HepG2 (cell line): ENCODE results near the gene UBTD1. TPM values are rescaled to one million over a fixed set of nuclear protein-coding genes. Genes with fewer than 3 reads are reported as not detected.
A peak's percentile ranks its signal among the peaks of the same experiment; 100 is the strongest.

Experiments used
- ATAC-seq: fragments of 200-7000 bp; cut with Tn5 transposase; 3 replicates; pipeline ENCODE4 v1.9.1; 2020; ENCODE audit warnings: mild to moderate bottlenecking, moderate library complexity
- BruUV-seq: library from RNA; stranded (reverse); fragments of 400-500 nt; replicated peaks from 2 replicates; lab custom pipeline; 2021; lab: Mats Ljungman, UMichigan
- CTCF ChIA-PET: fragments of 300-600 bp; formaldehyde crosslinking; extraction: SDS; loops from one replicate; lab custom pipeline; 2021; ENCODE audit warnings: low total read pairs, inconsistent platforms, low intra/inter-chr PET ratio; lab: Yijun Ruan, JAX
- POLR2A ChIA-PET: fragments of 350-600 bp; sonication (Branson Sonifier 250); formaldehyde crosslinking; loops from one replicate; lab custom pipeline; 2020; ENCODE audit warnings: antibody characterized with exemption, inconsistent platforms; lab: Yijun Ruan, JAX
- DNase-seq: peaks from one replicate; pipeline ENCODE4 v3.0.0-alpha.2; 2015; ENCODE audit warnings: low spot score
- FAIRE-seq: peaks from 3 replicates; lab custom pipeline; 2011; peaks lifted over from hg19 to GRCh38; lab: Jason Lieb, UNC
- H2AFZ ChIP-seq: one replicate; pipeline ENCODE4 v1.6.1; 2011; ENCODE audit warnings: low read length, inconsistent platforms
- H3K27ac ChIP-seq: fragments of 300-600 bp; 3 replicates; pipeline ENCODE4 v1.8.0; 2011; ENCODE audit warnings: mixed run types, mild to moderate bottlenecking, mixed read lengths, low read length, inconsistent platforms; ENCODE audit not compliant: insufficient read depth; ENCODE audit errors: extremely low read length
- H3K27me3 ChIP-seq, 2 experiments: fragments of 200-600 bp in 1 of 2; 2 replicates in 1 of 2; 3 replicates in 1 of 2; pipeline versions ENCODE4 v1.6.0 to v1.8.0; 2011; ENCODE audit warnings: low read length in 2 of 2, mild to moderate bottlenecking in 2 of 2, moderate library complexity in 2 of 2, inconsistent platforms in 1 of 2; ENCODE audit not compliant: insufficient read depth in 2 of 2, control insufficient read depth in 1 of 2
- H3K36me3 ChIP-seq, 2 experiments: fragments of 200-600 bp in 1 of 2; replicated peaks in 1 of 2; 2 replicates in 1 of 2; 3 replicates in 1 of 2; pipeline versions ENCODE4 v1.5.1 to v1.8.0; 2011; ENCODE audit warnings: low read length in 2 of 2, inconsistent platforms in 1 of 2; ENCODE audit not compliant: insufficient read depth in 2 of 2, control insufficient read depth in 1 of 2
- H3K4me1 ChIP-seq: 2 replicates; pipeline ENCODE4 v1.5.1; 2012; ENCODE audit warnings: low read length, inconsistent platforms; ENCODE audit not compliant: insufficient read depth
- H3K4me2 ChIP-seq: 2 replicates; pipeline ENCODE4 v1.6.0; 2011; ENCODE audit warnings: low read depth, low read length, inconsistent platforms
- H3K4me3 ChIP-seq, 3 experiments: fragments of 200-600 bp in 1 of 3; sonication (generic), shearing (Covaris generic) in 1 of 3; replicated peaks in 1 of 3; 2 replicates each; pipeline ENCODE4 v1.5.1; 2011 to 2016; ENCODE audit warnings: low read length in 3 of 3, inconsistent platforms in 2 of 3, low read depth in 2 of 3, mild to moderate bottlenecking in 2 of 3, control low read depth in 1 of 3, mixed read lengths in 1 of 3; ENCODE audit not compliant: insufficient read depth in 1 of 3
- H3K79me2 ChIP-seq: one replicate; pipeline ENCODE4 v1.6.1; 2011; ENCODE audit warnings: low read length, inconsistent platforms; ENCODE audit not compliant: insufficient read depth
- H3K9ac ChIP-seq: 2 replicates; pipeline ENCODE4 v1.6.0; 2011; ENCODE audit warnings: mild to moderate bottlenecking, low read depth, low read length, inconsistent platforms; ENCODE audit not compliant: insufficient read depth
- H3K9me3 ChIP-seq: 2 replicates; pipeline ENCODE4 v1.5.1; 2012; ENCODE audit warnings: mild to moderate bottlenecking, low read length
- H4K20me1 ChIP-seq: 2 replicates; pipeline ENCODE4 v1.6.0; 2011; ENCODE audit warnings: inconsistent platforms, mild to moderate bottlenecking, low read length, moderate library complexity; ENCODE audit not compliant: insufficient read depth
- ADNP ChIP-seq: sonication (generic); formaldehyde crosslinking; IDR thresholded peaks from 2 replicates; pipeline ENCODE4 v1.4.0; 2020; ENCODE audit warnings: missing genetic modification reagents
- GPN1 ChIP-seq: sonication (generic); formaldehyde crosslinking; IDR thresholded peaks from 2 replicates; pipeline ENCODE4 v1.5.1; 2020; ENCODE audit warnings: missing genetic modification reagents, borderline replicate concordance
- KAT7 ChIP-seq: IDR thresholded peaks from 2 replicates; pipeline ENCODE4 v1.6.1; 2018; ENCODE audit warnings: borderline replicate concordance, missing compliant biosample characterization
- MIER3 ChIP-seq: IDR thresholded peaks from 2 replicates; pipeline ENCODE4 v1.6.1; 2016; ENCODE audit warnings: missing compliant biosample characterization, borderline replicate concordance
- NBN ChIP-seq: fragments of 450-650 bp; conservative IDR thresholded peaks from 2 replicates; pipeline ENCODE4 v1.6.1; 2017
- RAD21 ChIP-seq: fragments of 450-650 bp; formaldehyde crosslinking; IDR thresholded peaks from 2 replicates; pipeline ENCODE4 v1.5.0; 2020; ENCODE audit warnings: mild to moderate bottlenecking
- RBAK ChIP-seq: sonication (generic); formaldehyde crosslinking; IDR thresholded peaks from 2 replicates; pipeline ENCODE4 v1.5.1; 2020; ENCODE audit warnings: mild to moderate bottlenecking, missing genetic modification reagents
- SNAI1 ChIP-seq: sonication (generic); formaldehyde crosslinking; IDR thresholded peaks from 2 replicates; pipeline ENCODE4 v1.5.0; 2020; ENCODE audit warnings: mild to moderate bottlenecking, missing genetic modification reagents, borderline replicate concordance
- SRF ChIP-seq: IDR thresholded peaks from 2 replicates; pipeline ENCODE4 v1.6.1; 2011; ENCODE audit warnings: mild to moderate bottlenecking, low read depth, low read length, moderate library complexity
- YEATS2 ChIP-seq: sonication (generic); formaldehyde crosslinking; IDR thresholded peaks from 2 replicates; pipeline ENCODE4 v1.4.0; 2020; ENCODE audit warnings: missing genetic modification reagents, borderline replicate concordance
- ZNF251 ChIP-seq: sonication (generic); formaldehyde crosslinking; IDR thresholded peaks from 2 replicates; pipeline ENCODE4 v1.9.0; 2021; ENCODE audit warnings: mild to moderate bottlenecking, missing genetic modification reagents
- ZNF282 ChIP-seq: fragments of 450-650 bp; IDR thresholded peaks from 2 replicates; pipeline ENCODE4 v1.6.1; 2018; ENCODE audit not compliant: partially characterized antibody
- ZNF775 ChIP-seq: sonication (generic); formaldehyde crosslinking; IDR thresholded peaks from 2 replicates; pipeline ENCODE4 v1.4.0; 2020; ENCODE audit warnings: missing genetic modification reagents, mild to moderate bottlenecking, moderate library complexity, borderline replicate concordance
- WGBS: methylation state at CpG from one replicate; pipeline ENCODE4 v1.1.6; 2017; ENCODE audit warnings: low lambda C conversion rate; 5-methylcytosine and 5-hydroxymethylcytosine counted together
- in situ Hi-C: cut with HindIII; loops from 2 replicates; pipeline ENCODE4 v1.10.0; 2017; ENCODE audit warnings: low pct_unique_long_range_greater_than_20kb; ENCODE audit not compliant: extremely low pct_ligation_motif_present
- intact Hi-C: fragments of 100-400 bp; cut with micrococcal nuclease; formaldehyde crosslinking; loops from one replicate; pipeline ENCODE4 v1.10.0; 2022; ENCODE audit not compliant: unreplicated experiment
- polyA plus RNA-seq, 8 experiments: library from polyadenylated mRNA; depleted of rRNA in 3 of 8; stranded (reverse) in 7 of 8; unstranded in 1 of 8; fragments of >200 nt; fragmentation: Illumina TruSeq in 4 of 8; extraction: Trizol in 4 of 8; gene quantifications; 2 replicates each; pipeline versions ENCODE4 v1.2.1 to v1.2.3, GENCODE V29; 2011 to 2016; ENCODE audit warnings: low read depth in 4 of 8, missing spikeins in 1 of 8, mixed read lengths in 1 of 8; ENCODE audit not compliant: insufficient read depth in 1 of 8
- total RNA-seq, 5 experiments: library from RNA; depleted of rRNA; stranded (reverse); fragments of >200 nt; fragmentation: Illumina TruSeq; extraction: Trizol; gene quantifications; 2 replicates each; pipeline ENCODE4 v1.2.3, GENCODE V29; 2016; ENCODE audit warnings: low read depth in 1 of 5
- TF ChIP-seq, protein P1 (sequence below): sonication (generic); formaldehyde crosslinking; IDR thresholded peaks from 2 replicates; pipeline ENCODE4 v1.9.0; 2022; ENCODE audit warnings: low read depth, missing genetic modification reagents
- TF ChIP-seq, protein P2 (sequence below): sonication (generic); formaldehyde crosslinking; IDR thresholded peaks from 2 replicates; pipeline ENCODE4 v1.9.0; 2022; ENCODE audit warnings: missing genetic modification reagents, mild to moderate bottlenecking, borderline replicate concordance
- TF ChIP-seq, protein P3 (sequence below): sonication (generic); IDR thresholded peaks from 2 replicates; pipeline ENCODE4 v1.6.1; 2016; ENCODE audit warnings: low read depth, borderline replicate concordance
- TF ChIP-seq, protein P4 (sequence below): sonication (generic); formaldehyde crosslinking; IDR thresholded peaks from 2 replicates; pipeline ENCODE4 v1.4.0; 2020; ENCODE audit warnings: missing genetic modification reagents

The UBTD1 gene
- total and polyA plus RNA-seq, 2 of the 13 experiments (the other 11 are each of a cell fraction or from before 2014, with no cell fraction given), result 7.9 to 10.0 TPM

DNA sequence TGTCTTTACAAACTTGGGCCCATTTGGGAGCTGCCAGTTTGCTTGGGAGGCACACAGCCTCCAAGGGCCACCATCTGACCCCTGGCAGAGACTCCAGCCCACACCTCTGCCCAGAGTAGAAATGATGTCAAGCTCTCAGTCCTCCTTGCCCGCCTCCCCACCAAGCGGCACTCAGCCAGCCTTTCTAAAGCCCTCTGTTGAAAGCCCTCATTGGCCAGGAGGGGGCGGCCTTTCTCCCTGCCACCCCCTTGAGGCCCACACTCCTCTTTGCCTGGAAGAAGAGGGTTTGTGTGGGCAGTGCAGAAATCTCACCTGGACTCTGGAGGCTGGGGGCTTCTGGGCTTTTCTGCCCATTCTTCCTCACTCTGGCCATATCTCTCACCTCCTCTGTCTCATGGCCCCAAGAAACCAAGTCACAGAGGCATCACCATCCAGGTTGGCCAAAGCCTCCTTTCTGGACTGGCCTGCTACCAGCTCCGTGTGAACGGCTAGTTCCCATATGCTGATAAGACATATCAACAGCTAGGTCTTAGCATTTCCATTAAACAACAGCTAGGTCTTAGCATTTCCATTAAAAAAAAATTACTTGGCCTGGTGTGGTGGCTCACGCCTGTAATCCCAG, 36.1 kb downstream of the UBTD1 start:
- no peak overlapping the region for H3K27ac ChIP-seq
- H3K27me3 ChIP-seq, result no peaks in the 10 kb centered on the region
- no peak overlapping the region for H3K4me2 ChIP-seq
- peak; percentile 53 for FAIRE-seq
- peaks cover 7% of the 10 kb centered on the region for H3K4me1 ChIP-seq
- BruUV-seq, result no TSS peak
- DNase-seq, result peak; percentile 44
- CTCF ChIA-PET, result interaction anchor here (1.2 to 1.9 kb wide), 2 partner anchors 19 to 78 kb away, joined by 3 to 13 read pairs; no protein-coding TSS in a partner anchor
- ATAC-seq, result peak; percentile 94
- intact Hi-C loops, result loop anchor here (1.0 kb wide), 2 partner anchors 18 to 40 kb away; no protein-coding TSS in a partner anchor
- no peaks in the 10 kb centered on the region for H3K79me2 ChIP-seq
- no peaks in the 10 kb centered on the region for H4K20me1 ChIP-seq
- WGBS, result 64% methylated on average over 6 of the region's 6 CpGs
- no peak overlapping the region for H2AFZ ChIP-seq
- H3K4me3 ChIP-seq, result no peak overlapping the region
- H3K9ac ChIP-seq, result no peak overlapping the region
- in situ Hi-C loops, result no loop called here
- H3K36me3 ChIP-seq, result no peaks in the 10 kb centered on the region
- POLR2A ChIA-PET, result interaction anchor here (1.5 kb wide), 1 partner anchor 36 kb away, joined by 4 read pairs; the partner anchor contains the start of gene UBTD1
- no peaks in the 10 kb centered on the region for H3K9me3 ChIP-seq
- no peak for TF ChIP-seq YEATS2 (CRISPR knock-in tag)
- TF ChIP-seq ZNF282, result no peak
- no peak for TF ChIP-seq ZNF251 (CRISPR knock-in tag)
- TF ChIP-seq, protein P1, sequence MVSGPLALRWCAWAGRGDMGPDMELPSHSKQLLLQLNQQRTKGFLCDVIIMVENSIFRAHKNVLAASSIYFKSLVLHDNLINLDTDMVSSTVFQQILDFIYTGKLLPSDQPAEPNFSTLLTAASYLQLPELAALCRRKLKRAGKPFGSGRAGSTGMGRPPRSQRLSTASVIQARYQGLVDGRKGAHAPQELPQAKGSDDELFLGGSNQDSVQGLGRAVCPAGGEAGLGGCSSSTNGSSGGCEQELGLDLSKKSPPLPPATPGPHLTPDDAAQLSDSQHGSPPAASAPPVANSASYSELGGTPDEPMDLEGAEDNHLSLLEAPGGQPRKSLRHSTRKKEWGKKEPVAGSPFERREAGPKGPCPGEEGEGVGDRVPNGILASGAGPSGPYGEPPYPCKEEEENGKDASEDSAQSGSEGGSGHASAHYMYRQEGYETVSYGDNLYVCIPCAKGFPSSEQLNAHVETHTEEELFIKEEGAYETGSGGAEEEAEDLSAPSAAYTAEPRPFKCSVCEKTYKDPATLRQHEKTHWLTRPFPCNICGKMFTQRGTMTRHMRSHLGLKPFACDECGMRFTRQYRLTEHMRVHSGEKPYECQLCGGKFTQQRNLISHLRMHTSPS (CRISPR knock-in tag), result no peak
- TF ChIP-seq SRF, result no peak
- TF ChIP-seq MIER3 (CRISPR knock-in tag), result no peak
- no peak for TF ChIP-seq KAT7 (CRISPR knock-in tag)
- TF ChIP-seq, protein P2, sequence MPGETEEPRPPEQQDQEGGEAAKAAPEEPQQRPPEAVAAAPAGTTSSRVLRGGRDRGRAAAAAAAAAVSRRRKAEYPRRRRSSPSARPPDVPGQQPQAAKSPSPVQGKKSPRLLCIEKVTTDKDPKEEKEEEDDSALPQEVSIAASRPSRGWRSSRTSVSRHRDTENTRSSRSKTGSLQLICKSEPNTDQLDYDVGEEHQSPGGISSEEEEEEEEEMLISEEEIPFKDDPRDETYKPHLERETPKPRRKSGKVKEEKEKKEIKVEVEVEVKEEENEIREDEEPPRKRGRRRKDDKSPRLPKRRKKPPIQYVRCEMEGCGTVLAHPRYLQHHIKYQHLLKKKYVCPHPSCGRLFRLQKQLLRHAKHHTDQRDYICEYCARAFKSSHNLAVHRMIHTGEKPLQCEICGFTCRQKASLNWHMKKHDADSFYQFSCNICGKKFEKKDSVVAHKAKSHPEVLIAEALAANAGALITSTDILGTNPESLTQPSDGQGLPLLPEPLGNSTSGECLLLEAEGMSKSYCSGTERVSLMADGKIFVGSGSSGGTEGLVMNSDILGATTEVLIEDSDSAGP (CRISPR knock-in tag), result 0 out of 2 replicates have a peak, but pooled peaks have one; percentile 9
- TF ChIP-seq SNAI1, result no peak
- no peak for TF ChIP-seq ZNF775
- no peak for TF ChIP-seq ADNP (CRISPR knock-in tag)
- TF ChIP-seq, protein P3, sequence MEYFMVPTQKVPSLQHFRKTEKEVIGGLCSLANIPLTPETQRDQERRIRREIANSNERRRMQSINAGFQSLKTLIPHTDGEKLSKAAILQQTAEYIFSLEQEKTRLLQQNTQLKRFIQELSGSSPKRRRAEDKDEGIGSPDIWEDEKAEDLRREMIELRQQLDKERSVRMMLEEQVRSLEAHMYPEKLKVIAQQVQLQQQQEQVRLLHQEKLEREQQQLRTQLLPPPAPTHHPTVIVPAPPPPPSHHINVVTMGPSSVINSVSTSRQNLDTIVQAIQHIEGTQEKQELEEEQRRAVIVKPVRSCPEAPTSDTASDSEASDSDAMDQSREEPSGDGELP, result no peak
- no peak for TF ChIP-seq NBN
- TF ChIP-seq, protein P4, sequence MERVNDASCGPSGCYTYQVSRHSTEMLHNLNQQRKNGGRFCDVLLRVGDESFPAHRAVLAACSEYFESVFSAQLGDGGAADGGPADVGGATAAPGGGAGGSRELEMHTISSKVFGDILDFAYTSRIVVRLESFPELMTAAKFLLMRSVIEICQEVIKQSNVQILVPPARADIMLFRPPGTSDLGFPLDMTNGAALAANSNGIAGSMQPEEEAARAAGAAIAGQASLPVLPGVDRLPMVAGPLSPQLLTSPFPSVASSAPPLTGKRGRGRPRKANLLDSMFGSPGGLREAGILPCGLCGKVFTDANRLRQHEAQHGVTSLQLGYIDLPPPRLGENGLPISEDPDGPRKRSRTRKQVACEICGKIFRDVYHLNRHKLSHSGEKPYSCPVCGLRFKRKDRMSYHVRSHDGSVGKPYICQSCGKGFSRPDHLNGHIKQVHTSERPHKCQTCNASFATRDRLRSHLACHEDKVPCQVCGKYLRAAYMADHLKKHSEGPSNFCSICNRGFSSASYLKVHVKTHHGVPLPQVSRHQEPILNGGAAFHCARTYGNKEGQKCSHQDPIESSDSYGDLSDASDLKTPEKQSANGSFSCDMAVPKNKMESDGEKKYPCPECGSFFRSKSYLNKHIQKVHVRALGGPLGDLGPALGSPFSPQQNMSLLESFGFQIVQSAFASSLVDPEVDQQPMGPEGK (CRISPR knock-in tag), result peak; percentile 46; the same call in 1 of the 2 replicates
- TF ChIP-seq RBAK (CRISPR knock-in tag), result no peak
- TF ChIP-seq GPN1 (CRISPR knock-in tag), result no peak
- TF ChIP-seq RAD21, result peak; percentile 41; the same call in 1 of the 2 replicates
